ENCODE data around the gene IRAG1. TPM values are rescaled to one million over a fixed set of nuclear protein-coding genes. Genes with fewer than 3 reads are reported as not detected.

The IRAG1 gene
- total RNA-seq, 1 experiment from 2014 or later = 0.21 TPM

DNA sequence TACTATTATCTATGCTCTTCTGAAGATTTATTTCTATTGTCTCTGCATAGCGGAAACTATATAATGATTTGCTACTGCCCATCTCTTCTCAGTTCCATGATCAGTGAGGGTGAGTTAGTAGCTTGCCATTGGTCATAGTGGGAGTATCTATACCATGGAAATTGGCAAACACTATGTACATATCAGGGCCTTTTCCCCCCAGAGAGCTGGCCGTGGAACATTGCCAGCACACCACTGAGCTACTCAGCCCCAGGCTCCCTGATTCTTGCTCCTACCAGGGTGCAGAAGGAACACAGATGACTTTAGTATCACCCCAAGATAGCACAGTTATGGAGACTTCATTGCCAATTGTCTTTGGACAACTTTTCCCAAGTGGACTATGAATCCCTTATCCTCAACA is 33.2 kb downstream of the IRAG1 start:
- ChIA-PET CTCF (no interaction called here), POLR2A (no interaction called here)
- intact Hi-C loops (cut with micrococcal nuclease; ENCODE audit: unreplicated experiment) (no loop called here), in situ Hi-C loops (cut with HindIII; ENCODE audit: low pct_unique_long_range_greater_than_20kb, low sequenced_read_pairs) (no loop called here)
- ATAC-seq (no peak), DNase-seq (ENCODE audit: low read depth, low spot score) (no peak)
- BruUV-seq (replicated peaks) = no TSS peak
- peaks cover 29% of the 10 kb centered on the region for H3K4me1 ChIP-seq (ENCODE audit: control insufficient read depth, insufficient read depth, low read length)
- H3K27me3 ChIP-seq (ENCODE audit: control insufficient read depth, insufficient read depth, low read length) = no peaks in the 10 kb centered on the region
- no peaks in the 10 kb centered on the region for H3K36me3 ChIP-seq (ENCODE audit: control insufficient read depth, insufficient read depth, low read length)
- no peak overlapping the region for H3K4me3 ChIP-seq (ENCODE audit: low read depth in 2 of 2, low read length in 2 of 2)
- H3K27ac ChIP-seq (ENCODE audit: low read length) = peak overlapping the region; percentile 74; the same call in 1 of the 2 replicates
- no peaks in the 10 kb centered on the region for H3K9me3 ChIP-seq (ENCODE audit: control insufficient read depth, insufficient read depth, low read depth, low read length)
- TF ChIP-seq POLR2AphosphoS5 (IDR thresholded peaks at IDR 0.05; ENCODE audit: low read depth, low read length) = no peak
- TF ChIP-seq TCF7L2 (IDR thresholded peaks at IDR 0.05; ENCODE audit: low read depth, low read length) = no peak
- TF ChIP-seq, protein P1, sequence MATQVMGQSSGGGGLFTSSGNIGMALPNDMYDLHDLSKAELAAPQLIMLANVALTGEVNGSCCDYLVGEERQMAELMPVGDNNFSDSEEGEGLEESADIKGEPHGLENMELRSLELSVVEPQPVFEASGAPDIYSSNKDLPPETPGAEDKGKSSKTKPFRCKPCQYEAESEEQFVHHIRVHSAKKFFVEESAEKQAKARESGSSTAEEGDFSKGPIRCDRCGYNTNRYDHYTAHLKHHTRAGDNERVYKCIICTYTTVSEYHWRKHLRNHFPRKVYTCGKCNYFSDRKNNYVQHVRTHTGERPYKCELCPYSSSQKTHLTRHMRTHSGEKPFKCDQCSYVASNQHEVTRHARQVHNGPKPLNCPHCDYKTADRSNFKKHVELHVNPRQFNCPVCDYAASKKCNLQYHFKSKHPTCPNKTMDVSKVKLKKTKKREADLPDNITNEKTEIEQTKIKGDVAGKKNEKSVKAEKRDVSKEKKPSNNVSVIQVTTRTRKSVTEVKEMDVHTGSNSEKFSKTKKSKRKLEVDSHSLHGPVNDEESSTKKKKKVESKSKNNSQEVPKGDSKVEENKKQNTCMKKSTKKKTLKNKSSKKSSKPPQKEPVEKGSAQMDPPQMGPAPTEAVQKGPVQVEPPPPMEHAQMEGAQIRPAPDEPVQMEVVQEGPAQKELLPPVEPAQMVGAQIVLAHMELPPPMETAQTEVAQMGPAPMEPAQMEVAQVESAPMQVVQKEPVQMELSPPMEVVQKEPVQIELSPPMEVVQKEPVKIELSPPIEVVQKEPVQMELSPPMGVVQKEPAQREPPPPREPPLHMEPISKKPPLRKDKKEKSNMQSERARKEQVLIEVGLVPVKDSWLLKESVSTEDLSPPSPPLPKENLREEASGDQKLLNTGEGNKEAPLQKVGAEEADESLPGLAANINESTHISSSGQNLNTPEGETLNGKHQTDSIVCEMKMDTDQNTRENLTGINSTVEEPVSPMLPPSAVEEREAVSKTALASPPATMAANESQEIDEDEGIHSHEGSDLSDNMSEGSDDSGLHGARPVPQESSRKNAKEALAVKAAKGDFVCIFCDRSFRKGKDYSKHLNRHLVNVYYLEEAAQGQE (IDR thresholded peaks at IDR 0.05; ENCODE audit: insufficient read depth in 1 of 2, low read depth in 2 of 2, low read length in 1 of 2) = no peak
- TF ChIP-seq SIN3A (IDR thresholded peaks at IDR 0.05; ENCODE audit: borderline replicate concordance, insufficient read depth, low read depth, low read length) = no peak
- TF ChIP-seq, protein P2, sequence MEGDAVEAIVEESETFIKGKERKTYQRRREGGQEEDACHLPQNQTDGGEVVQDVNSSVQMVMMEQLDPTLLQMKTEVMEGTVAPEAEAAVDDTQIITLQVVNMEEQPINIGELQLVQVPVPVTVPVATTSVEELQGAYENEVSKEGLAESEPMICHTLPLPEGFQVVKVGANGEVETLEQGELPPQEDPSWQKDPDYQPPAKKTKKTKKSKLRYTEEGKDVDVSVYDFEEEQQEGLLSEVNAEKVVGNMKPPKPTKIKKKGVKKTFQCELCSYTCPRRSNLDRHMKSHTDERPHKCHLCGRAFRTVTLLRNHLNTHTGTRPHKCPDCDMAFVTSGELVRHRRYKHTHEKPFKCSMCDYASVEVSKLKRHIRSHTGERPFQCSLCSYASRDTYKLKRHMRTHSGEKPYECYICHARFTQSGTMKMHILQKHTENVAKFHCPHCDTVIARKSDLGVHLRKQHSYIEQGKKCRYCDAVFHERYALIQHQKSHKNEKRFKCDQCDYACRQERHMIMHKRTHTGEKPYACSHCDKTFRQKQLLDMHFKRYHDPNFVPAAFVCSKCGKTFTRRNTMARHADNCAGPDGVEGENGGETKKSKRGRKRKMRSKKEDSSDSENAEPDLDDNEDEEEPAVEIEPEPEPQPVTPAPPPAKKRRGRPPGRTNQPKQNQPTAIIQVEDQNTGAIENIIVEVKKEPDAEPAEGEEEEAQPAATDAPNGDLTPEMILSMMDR (IDR thresholded peaks at IDR 0.05) = no peak

DNA sequence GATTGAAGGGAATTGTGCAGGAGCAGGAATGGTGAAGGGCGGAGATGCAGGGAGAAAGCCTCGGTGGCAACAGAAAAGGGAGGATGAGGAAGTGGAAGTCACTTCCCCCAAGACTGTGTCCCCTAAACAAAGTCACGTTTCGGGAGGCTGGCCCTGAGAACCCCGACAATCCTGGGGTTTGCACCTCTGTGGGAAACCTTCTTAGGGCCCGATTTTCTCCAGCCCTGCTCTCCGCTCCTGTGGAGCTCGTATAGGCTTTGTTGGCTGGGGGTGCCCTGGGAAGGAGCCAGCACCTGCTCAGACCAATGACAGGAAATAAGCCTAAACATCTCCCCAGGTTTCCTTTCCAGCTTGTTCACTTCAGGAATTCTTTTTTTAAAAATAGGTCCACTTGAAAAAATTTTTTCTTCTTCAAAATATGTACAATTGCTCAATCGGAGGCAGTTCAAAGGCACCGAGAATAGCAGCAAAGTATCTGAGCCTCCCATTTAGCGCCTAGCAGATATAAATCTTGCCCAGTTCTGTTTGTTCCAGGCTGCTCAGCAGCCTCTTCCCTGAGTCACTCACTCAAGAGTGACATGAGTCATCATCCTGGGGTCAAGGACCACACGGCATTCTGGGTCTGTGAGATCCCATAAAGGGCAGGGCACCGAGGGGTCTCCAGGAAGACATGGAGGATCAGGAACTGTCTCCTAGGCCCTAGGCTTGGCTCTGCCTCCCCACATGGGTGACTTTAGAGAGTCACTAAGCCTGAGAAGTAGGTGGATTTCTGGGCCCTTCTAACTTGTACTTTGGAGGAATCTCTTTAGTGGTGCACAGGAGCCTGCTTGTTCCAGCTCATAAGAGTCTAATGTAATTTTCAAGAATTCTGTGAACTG is 34.0 kb downstream of the IRAG1 start:
- ATAC-seq (peak; percentile 82), DNase-seq (ENCODE audit: low read depth, low spot score) (peak; percentile 93)
- no peaks in the 10 kb centered on the region for H3K36me3 ChIP-seq (ENCODE audit: control insufficient read depth, insufficient read depth, low read length)
- H3K27ac ChIP-seq (ENCODE audit: low read length) = peak overlapping the region; percentile 74
- peak overlapping the region in 1 of 2 experiments; percentile 9; a peak in 1 of 4 replicates for H3K4me3 ChIP-seq (ENCODE audit: low read depth in 2 of 2, low read length in 2 of 2)
- intact Hi-C loops (cut with micrococcal nuclease; ENCODE audit: unreplicated experiment) = loop anchor here (5.0 kb wide), 1 partner anchor 252 kb away; no protein-coding TSS in a partner anchor
- H3K27me3 ChIP-seq (ENCODE audit: control insufficient read depth, insufficient read depth, low read length) = no peaks in the 10 kb centered on the region
- ChIA-PET CTCF (no interaction called here), POLR2A (no interaction called here)
- no TSS peak for BruUV-seq (replicated peaks)
- no peaks in the 10 kb centered on the region for H3K9me3 ChIP-seq (ENCODE audit: control insufficient read depth, insufficient read depth, low read depth, low read length)
- in situ Hi-C loops (cut with HindIII; ENCODE audit: low pct_unique_long_range_greater_than_20kb, low sequenced_read_pairs) = no loop called here
- TF ChIP-seq TCF7L2 (IDR thresholded peaks at IDR 0.05; ENCODE audit: low read depth, low read length) (peak; percentile 98), SIN3A (IDR thresholded peaks at IDR 0.05; ENCODE audit: borderline replicate concordance, insufficient read depth, low read depth, low read length) (no peak)
- H3K4me1 ChIP-seq (ENCODE audit: control insufficient read depth, insufficient read depth, low read length) = peaks cover 29% of the 10 kb centered on the region
